Measurements from ENCODE around the gene SPACA5. TPM values are rescaled to one million over a fixed set of nuclear protein-coding genes. Genes with fewer than 3 reads are reported as not detected.
"Not testable (repeated sequence)": the region's sequence is repeated elsewhere in the genome, so short reads cannot be mapped to it uniquely, and the experiment has no call there.

SPACA5 gene
- not detected for total RNA-seq
- total RNA-seq (2013) = not detected

DNA sequence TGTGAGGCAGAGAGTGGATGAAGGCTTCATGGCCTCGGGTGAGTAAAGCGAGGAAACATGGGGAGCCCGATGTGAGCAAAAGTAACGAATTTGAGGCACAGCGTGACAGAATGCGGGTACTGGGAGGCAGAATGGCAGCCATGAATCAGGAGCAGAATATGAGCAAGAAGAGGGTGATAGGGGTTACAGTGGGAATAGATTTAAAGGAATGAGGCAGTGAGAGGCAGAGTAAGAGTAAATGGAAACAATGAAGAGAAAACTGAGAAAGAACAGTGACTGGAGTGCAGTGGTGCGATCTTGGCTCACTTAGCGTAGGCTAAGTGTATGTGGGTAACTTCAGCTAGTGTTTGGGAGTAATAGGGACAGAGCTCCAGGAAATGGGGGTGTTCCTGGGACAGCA is at the start of gene SPACA5:
TSS of gene SPACA5 (plus strand) at position 301 of the 400 bp plus-strand sequence. CDS start 815 bp downstream, outside the sequence.
- H3K27ac ChIP-seq (ENCODE audit: low read length); intact Hi-C loops (cut with micrococcal nuclease); DNase-seq; H3K9me3 ChIP-seq (ENCODE audit: control insufficient read depth, insufficient read depth, low read length); H3K9me3 Mint-ChIP-seq; H3K27me3 ChIP-seq (ENCODE audit: control insufficient read depth, insufficient read depth, low read length); ATAC-seq; H3K4me3 ChIP-seq (ENCODE audit: low read length); H3K36me3 ChIP-seq (ENCODE audit: control insufficient read depth, insufficient read depth, low read length); H3K27me3 Mint-ChIP-seq (ENCODE audit: low read depth in 2 of 2); H3K27ac Mint-ChIP-seq; H3K4me3 Mint-ChIP-seq; H3K36me3 Mint-ChIP-seq; H3K4me1 ChIP-seq (ENCODE audit: control insufficient read depth, insufficient read depth, low read length): not testable (repeated sequence)
- peaks cover 14 to 19% of the 10 kb centered on the region in 2 donors for H3K4me1 Mint-ChIP-seq
- no CpG with 5 or more reads among the region's 8 CpGs for WGBS (ENCODE audit: insufficient coverage)

GRCh38 chrX:47958206-47958605 is 48.6 kb upstream of the SPACA5 start:
- H3K4me1 ChIP-seq (ENCODE audit: control insufficient read depth, insufficient read depth, low read length); H3K4me1 Mint-ChIP-seq; H3K27me3 Mint-ChIP-seq (ENCODE audit: low read depth in 2 of 2); H3K9me3 ChIP-seq (ENCODE audit: control insufficient read depth, insufficient read depth, low read length); H3K27ac Mint-ChIP-seq; ATAC-seq; H3K4me3 Mint-ChIP-seq; H3K36me3 ChIP-seq (ENCODE audit: control insufficient read depth, insufficient read depth, low read length); H3K27ac ChIP-seq (ENCODE audit: low read length); DNase-seq; H3K36me3 Mint-ChIP-seq; H3K9me3 Mint-ChIP-seq; H3K27me3 ChIP-seq (ENCODE audit: control insufficient read depth, insufficient read depth, low read length); H3K4me3 ChIP-seq (ENCODE audit: low read length): not testable (repeated sequence)
- WGBS (ENCODE audit: insufficient coverage) = 100% methylated on average over 2 of the region's 4 CpGs
- intact Hi-C loops (cut with micrococcal nuclease) = loop anchor here (10.0 kb wide), 1 partner anchor 67 kb away; no protein-coding TSS in a partner anchor

GRCh38 chrX:47958761-47959342 is 47.9 kb upstream of the SPACA5 start:
- Mint-ChIP-seq H3K36me3 (peaks cover 4% of the 10 kb centered on the region), H3K27ac (no peak overlapping the region), H3K27me3 (ENCODE audit: low read depth in 2 of 2) (no peaks in the 10 kb centered on the region), H3K4me3 (no peak overlapping the region), H3K9me3 (no peaks in the 10 kb centered on the region), H3K4me1 (no peaks in the 10 kb centered on the region)
- H3K4me1 ChIP-seq (ENCODE audit: control insufficient read depth, insufficient read depth, low read length) = no peaks in the 10 kb centered on the region
- H3K36me3 ChIP-seq (ENCODE audit: control insufficient read depth, insufficient read depth, low read length) = no peaks in the 10 kb centered on the region
- no peak for TF ChIP-seq CTCF (IDR thresholded peaks at IDR 0.05)
- H3K9me3 ChIP-seq (ENCODE audit: control insufficient read depth, insufficient read depth, low read length) = no peaks in the 10 kb centered on the region
- WGBS (ENCODE audit: insufficient coverage) = 33% methylated on average over 4 of the region's 4 CpGs
- peak in 1 of 3 donors; percentile 45 for ATAC-seq
- no peaks in the 10 kb centered on the region for H3K27me3 ChIP-seq (ENCODE audit: control insufficient read depth, insufficient read depth, low read length)
- no peak overlapping the region for H3K27ac ChIP-seq (ENCODE audit: low read length)
- no peak overlapping the region for H3K4me3 ChIP-seq (ENCODE audit: low read length)
- intact Hi-C loops (cut with micrococcal nuclease) = loop anchor here (10.0 kb wide), 1 partner anchor 66 kb away; no protein-coding TSS in a partner anchor
- DNase-seq = peak in 1 of 2 donors; percentile 55

DNA sequence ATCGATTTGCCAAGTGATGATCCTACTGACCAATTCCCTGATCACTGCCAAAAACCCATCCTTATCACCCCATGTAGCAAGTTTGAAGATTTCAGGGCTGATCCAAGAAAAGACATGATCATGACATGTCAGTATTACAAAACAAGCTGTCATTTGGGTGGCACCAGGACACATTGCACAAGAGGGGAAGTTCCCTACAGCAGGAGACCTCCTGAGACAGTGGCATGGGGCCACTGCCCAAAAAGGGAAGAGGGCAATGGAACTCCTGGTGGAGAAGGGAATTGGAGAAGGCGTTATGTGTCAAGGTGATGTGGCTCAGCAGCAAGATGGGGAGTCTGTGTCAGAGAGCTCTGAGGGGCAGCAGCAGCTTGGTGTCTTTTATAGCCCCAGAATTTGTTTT is 46.4 kb upstream of the SPACA5 start:
- no peaks in the 10 kb centered on the region for H3K9me3 Mint-ChIP-seq
- Histone ChIP-seq H3K36me3 (ENCODE audit: control insufficient read depth, insufficient read depth, low read length) (no peaks in the 10 kb centered on the region), H3K27me3 (ENCODE audit: control insufficient read depth, insufficient read depth, low read length) (no peaks in the 10 kb centered on the region), H3K27ac (ENCODE audit: low read length) (no peak overlapping the region), H3K4me3 (ENCODE audit: low read length) (no peak overlapping the region), H3K9me3 (ENCODE audit: control insufficient read depth, insufficient read depth, low read length) (no peaks in the 10 kb centered on the region), H3K4me1 (ENCODE audit: control insufficient read depth, insufficient read depth, low read length) (no peaks in the 10 kb centered on the region)
- H3K4me1 Mint-ChIP-seq = no peaks in the 10 kb centered on the region
- 81% methylated on average over 2 of the region's 2 CpGs for WGBS (ENCODE audit: insufficient coverage)
- intact Hi-C loops (cut with micrococcal nuclease) = no loop called here
- no peak for TF ChIP-seq CTCF (IDR thresholded peaks at IDR 0.05)
- H3K27me3 Mint-ChIP-seq (ENCODE audit: low read depth in 2 of 2) = no peaks in the 10 kb centered on the region
- H3K27ac Mint-ChIP-seq = no peak overlapping the region
- peak in 1 of 2 donors; percentile 1 for DNase-seq
- H3K4me3 Mint-ChIP-seq = no peak overlapping the region
- H3K36me3 Mint-ChIP-seq = peaks cover 4% of the 10 kb centered on the region
- no peak for ATAC-seq

DNA sequence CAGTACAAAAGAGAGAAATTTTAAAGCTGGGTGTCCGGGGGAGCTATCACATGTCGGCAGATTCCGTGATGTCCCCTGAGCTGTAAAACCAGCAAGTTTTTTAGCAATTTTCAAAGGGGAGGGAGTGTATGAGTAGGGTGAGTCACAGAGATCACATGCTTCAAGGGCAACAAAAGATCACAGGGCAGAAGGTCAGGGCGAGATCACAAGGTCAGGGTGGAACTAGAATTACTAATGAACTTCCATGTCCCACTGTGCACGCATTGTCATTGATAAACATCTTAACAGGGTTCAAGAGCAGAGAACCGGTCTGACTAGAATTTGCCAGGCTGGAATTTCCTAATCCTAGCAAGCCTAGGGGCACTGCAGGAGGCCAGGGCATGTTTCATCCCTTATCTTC is 45.0 kb upstream of the SPACA5 start:
- intact Hi-C loops (cut with micrococcal nuclease); H3K4me1 Mint-ChIP-seq; H3K36me3 Mint-ChIP-seq; H3K4me1 ChIP-seq (ENCODE audit: control insufficient read depth, insufficient read depth, low read length); H3K4me3 Mint-ChIP-seq; H3K36me3 ChIP-seq (ENCODE audit: control insufficient read depth, insufficient read depth, low read length); ATAC-seq; H3K27me3 Mint-ChIP-seq (ENCODE audit: low read depth in 2 of 2); H3K9me3 ChIP-seq (ENCODE audit: control insufficient read depth, insufficient read depth, low read length); DNase-seq; H3K27me3 ChIP-seq (ENCODE audit: control insufficient read depth, insufficient read depth, low read length); H3K27ac ChIP-seq (ENCODE audit: low read length); H3K27ac Mint-ChIP-seq; H3K4me3 ChIP-seq (ENCODE audit: low read length); H3K9me3 Mint-ChIP-seq: not testable (repeated sequence)
- WGBS (ENCODE audit: insufficient coverage) = 95% methylated on average over 5 of the region's 6 CpGs

- not testable (repeated sequence) for H3K4me3 Mint-ChIP-seq; H3K27me3 ChIP-seq (ENCODE audit: control insufficient read depth, insufficient read depth, low read length)
Measured at GRCh38 chrX:47965526-47965925, 41.3 kb upstream of the SPACA5 start.

More at GRCh38 chrX:47965526-47965925, 41.3 kb upstream of the SPACA5 start:
- H3K36me3 Mint-ChIP-seq; H3K27ac ChIP-seq (ENCODE audit: low read length); H3K4me3 ChIP-seq (ENCODE audit: low read length); H3K4me1 Mint-ChIP-seq; H3K27ac Mint-ChIP-seq; DNase-seq; H3K9me3 ChIP-seq (ENCODE audit: control insufficient read depth, insufficient read depth, low read length); H3K4me1 ChIP-seq (ENCODE audit: control insufficient read depth, insufficient read depth, low read length); H3K36me3 ChIP-seq (ENCODE audit: control insufficient read depth, insufficient read depth, low read length); H3K9me3 Mint-ChIP-seq; intact Hi-C loops (cut with micrococcal nuclease); H3K27me3 Mint-ChIP-seq (ENCODE audit: low read depth in 2 of 2); ATAC-seq: not testable (repeated sequence)
- 97% methylated on average over 11 of the region's 14 CpGs for WGBS (ENCODE audit: insufficient coverage)
